Activated naive CD4-positive, alpha-beta T cell treated with anti-CD3 and anti-CD28 coated beads for 36 hours (primary cell): Measurements from ENCODE around the gene GRIK4. TPM values are rescaled to one million over a fixed set of nuclear protein-coding genes. Genes with fewer than 3 reads are reported as not detected.

Experiments used
- CTCF ChIA-PET: fragments of 350-600 bp; sonication (Branson Sonifier 250); formaldehyde crosslinking; loops from one replicate; lab custom pipeline; 2021; ENCODE audit warnings: antibody characterized with exemption; lab: Charles Lee
- DNase-seq: peaks from one replicate; pipeline ENCODE4 v3.0.0-alpha.2; 2020
- H3K27ac Mint-ChIP-seq: one replicate; pipeline ENCODE4 v1.8.0; 2021; ENCODE audit warnings: mild to moderate bottlenecking, mixed read lengths
- H3K27me3 Mint-ChIP-seq: one replicate; pipeline ENCODE4 v1.8.0; 2021; ENCODE audit warnings: low read depth, mixed read lengths
- H3K36me3 Mint-ChIP-seq: one replicate; pipeline ENCODE4 v1.8.0; 2021; ENCODE audit warnings: low read depth, mixed read lengths
- H3K4me1 Mint-ChIP-seq: one replicate; pipeline ENCODE4 v1.8.0; 2021; ENCODE audit warnings: low read depth, mixed read lengths
- H3K4me3 Mint-ChIP-seq: one replicate; pipeline ENCODE4 v1.8.0; 2021; ENCODE audit warnings: mild to moderate bottlenecking, moderate library complexity, mixed read lengths
- H3K9me3 Mint-ChIP-seq: one replicate; pipeline ENCODE4 v1.8.0; 2021; ENCODE audit warnings: mixed read lengths
- intact Hi-C: fragments of 100-400 bp; cut with micrococcal nuclease; formaldehyde crosslinking; loops from one replicate; pipeline ENCODE4 v1.15.1; 2023
- total RNA-seq, 2 experiments: library from RNA; stranded (reverse); gene quantifications; one replicate each; pipeline ENCODE4 v1.2.3, GENCODE V29; 2021

GRIK4 gene
- total RNA-seq, 2 experiments from 2014 or later = not detected

DNA sequence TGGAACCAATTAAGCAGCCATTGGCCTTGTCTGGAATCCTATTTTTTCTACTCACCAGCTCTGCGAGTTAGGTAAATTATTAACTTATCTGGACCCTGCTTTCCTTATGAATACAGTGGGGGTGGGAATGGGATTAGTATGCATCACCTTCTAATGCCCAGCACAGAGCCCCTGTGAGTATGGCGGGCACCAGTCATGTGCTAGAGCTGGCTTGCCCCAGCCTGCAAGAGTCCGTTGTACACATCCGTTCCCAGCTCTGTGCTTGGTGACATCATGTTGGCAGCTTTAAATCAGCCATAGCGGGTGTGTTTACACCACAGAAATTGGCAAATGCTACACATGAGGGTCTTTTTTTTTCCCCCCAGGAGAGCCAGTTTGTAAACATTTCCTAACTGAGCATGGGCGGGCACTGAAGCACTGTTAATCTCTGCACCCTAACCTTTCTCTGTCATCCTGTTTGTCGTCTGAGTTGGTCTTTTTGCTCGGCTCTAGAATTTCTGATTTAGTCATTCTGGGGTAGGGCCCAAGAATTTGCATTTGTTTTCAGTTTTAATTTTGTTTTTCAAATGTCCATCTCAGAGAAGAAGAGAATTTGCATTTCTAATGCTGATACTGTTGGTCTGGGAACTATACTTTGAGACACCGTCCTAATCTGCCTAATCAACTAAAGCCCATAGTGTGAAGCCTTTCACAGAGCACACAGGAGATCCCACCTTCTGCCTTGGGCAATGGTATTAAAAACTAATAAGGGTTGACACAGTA is 382.1 kb downstream of the GRIK4 start:
- intact Hi-C loops = no loop called here
- CTCF ChIA-PET = no interaction called here
- peaks cover 7% of the 10 kb centered on the region for H3K27me3 Mint-ChIP-seq
- no peak for DNase-seq
- H3K27ac Mint-ChIP-seq = no peak overlapping the region
- no peak overlapping the region for H3K4me3 Mint-ChIP-seq
- H3K9me3 Mint-ChIP-seq = no peaks in the 10 kb centered on the region
- no peaks in the 10 kb centered on the region for H3K4me1 Mint-ChIP-seq
- no peaks in the 10 kb centered on the region for H3K36me3 Mint-ChIP-seq

DNA sequence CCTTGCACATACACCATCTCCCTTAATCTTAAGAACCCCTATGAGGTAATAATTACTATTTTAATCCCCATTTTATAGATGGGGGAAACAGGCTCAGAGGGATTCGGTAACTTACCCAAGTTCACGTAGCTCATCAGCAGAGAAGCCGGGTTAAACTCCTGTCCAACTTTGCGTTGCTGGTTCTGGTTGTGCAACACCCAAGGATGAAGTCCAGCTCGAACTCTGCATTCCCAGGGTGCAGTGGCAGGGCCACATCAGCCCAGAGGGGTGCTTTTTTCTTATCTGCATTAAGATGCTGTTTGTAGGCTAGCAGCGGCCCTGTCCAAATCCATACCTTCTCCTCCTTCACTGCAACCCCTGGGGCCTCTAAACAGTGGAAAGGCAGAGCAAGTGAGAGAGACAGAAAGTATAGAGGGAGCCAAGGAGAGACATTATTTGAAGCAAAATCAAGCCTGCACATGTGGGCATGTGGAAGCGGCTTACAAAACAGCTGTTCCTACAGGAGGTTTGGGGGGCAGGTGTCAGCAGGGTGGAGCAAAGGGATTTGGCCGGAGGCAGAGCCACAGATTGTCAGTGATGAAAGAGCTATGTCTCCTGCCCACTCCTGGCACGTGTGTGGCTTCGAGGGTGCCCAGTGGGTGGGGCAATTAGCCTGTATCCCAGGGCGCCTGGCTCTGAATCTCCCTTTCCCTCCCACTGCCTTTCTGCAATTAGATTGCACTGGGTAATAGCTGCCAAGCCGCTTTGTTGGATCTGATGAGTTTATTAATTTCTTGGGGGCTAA is 382.8 kb downstream of the GRIK4 start:
- CTCF ChIA-PET = no interaction called here
- peaks cover 8% of the 10 kb centered on the region for H3K27me3 Mint-ChIP-seq
- intact Hi-C loops = no loop called here
- H3K4me3 Mint-ChIP-seq = no peak overlapping the region
- H3K4me1 Mint-ChIP-seq = no peaks in the 10 kb centered on the region
- no peak overlapping the region for H3K27ac Mint-ChIP-seq
- H3K9me3 Mint-ChIP-seq = no peaks in the 10 kb centered on the region
- DNase-seq = no peak
- no peaks in the 10 kb centered on the region for H3K36me3 Mint-ChIP-seq

DNA sequence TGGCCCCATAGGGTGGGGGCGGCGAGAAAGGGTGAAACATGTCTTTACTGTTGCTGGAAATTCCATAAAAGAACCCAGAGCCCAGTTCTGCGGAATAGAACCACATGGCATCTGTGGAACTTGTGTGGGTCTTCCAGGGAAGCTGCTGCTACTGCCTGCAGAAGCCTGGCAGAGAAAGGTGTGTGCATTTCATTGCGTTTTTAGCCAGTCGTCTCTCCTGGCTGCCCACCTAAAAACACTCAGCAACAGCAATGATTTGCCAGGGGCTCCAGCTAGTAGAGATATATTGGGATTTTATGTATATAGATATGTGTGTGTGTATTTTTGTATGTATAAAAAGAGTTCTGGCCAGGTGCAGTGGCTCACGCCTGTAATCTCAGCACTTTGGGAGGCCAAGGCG is 385.1 kb downstream of the GRIK4 start:
- Mint-ChIP-seq H3K36me3 (no peaks in the 10 kb centered on the region), H3K27ac (no peak overlapping the region), H3K27me3 (peaks cover 7% of the 10 kb centered on the region), H3K4me1 (no peaks in the 10 kb centered on the region), H3K4me3 (no peak overlapping the region), H3K9me3 (no peaks in the 10 kb centered on the region)
- intact Hi-C loops = no loop called here
- DNase-seq = no peak
- CTCF ChIA-PET = no interaction called here

DNA sequence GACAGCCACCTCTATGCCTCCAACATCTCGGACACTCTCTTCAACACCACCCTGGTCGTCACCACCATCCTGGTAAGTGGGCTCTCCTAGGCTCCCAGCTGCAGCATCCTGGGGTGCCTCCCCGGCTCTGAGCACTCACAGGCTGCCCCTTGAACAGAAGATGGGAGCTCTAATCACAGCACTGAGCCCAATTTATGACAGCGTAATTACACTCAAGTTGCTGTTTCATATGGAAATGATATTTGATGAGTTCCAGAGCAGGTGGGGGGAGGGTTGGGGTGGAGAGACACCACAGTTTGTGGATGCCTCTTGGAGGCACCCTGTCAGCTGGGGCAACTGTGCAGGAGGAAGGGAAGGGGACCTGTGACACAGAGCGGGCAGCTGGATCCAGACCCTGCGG is 387.0 kb downstream of the GRIK4 start:
- H3K27me3 Mint-ChIP-seq = peaks cover 7% of the 10 kb centered on the region
- no peaks in the 10 kb centered on the region for H3K4me1 Mint-ChIP-seq
- CTCF ChIA-PET = no interaction called here
- no peak for DNase-seq
- no peaks in the 10 kb centered on the region for H3K9me3 Mint-ChIP-seq
- no peak overlapping the region for H3K27ac Mint-ChIP-seq
- no peak overlapping the region for H3K4me3 Mint-ChIP-seq
- no peaks in the 10 kb centered on the region for H3K36me3 Mint-ChIP-seq
- intact Hi-C loops = no loop called here

DNA sequence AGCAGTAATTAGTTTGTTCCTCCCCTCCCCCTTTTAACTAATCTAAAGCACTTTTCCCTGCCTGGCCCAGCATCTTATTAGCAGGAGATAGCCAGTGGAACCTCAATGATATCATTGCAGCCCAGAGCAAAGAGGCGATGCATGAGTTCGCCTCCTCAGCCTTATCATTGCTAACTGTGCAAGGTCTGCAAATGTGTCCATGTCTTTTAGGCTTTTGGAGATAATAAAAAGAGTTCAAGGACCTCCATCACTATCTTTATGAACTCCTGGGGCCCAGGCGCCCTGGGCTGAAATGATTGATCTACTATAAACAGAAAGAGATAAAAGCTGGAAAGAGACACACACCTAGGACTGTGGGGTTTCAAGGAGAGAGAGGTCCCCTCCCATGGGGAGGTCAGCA is 388.2 kb downstream of the GRIK4 start:
- CTCF ChIA-PET = no interaction called here
- intact Hi-C loops = no loop called here
- no peak for DNase-seq

DNA sequence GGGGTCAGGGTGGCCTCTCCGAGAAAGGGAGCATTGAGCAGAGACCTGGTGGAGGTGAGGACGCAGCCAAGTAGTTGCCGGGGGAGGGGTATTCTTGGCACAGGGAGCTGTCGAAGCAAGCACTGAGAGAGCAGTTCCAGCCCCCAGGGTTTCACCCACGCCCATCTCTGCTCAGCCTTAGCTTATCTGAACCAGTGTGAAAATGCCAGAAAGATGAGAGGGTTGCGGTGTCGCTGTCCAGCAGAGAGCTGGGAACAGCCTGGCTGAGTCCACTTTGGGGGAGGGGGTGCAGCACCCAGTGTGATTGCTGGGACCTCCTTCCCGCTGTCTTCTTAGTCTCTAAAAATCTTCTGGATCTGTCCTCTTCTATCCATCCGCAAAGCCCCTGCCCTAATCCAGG is 389.1 kb downstream of the GRIK4 start:
- Mint-ChIP-seq H3K36me3 (no peaks in the 10 kb centered on the region), H3K27ac (no peak overlapping the region), H3K4me1 (no peaks in the 10 kb centered on the region), H3K27me3 (peaks cover 7% of the 10 kb centered on the region), H3K9me3 (no peaks in the 10 kb centered on the region), H3K4me3 (no peak overlapping the region)
- CTCF ChIA-PET = no interaction called here
- DNase-seq = no peak
- intact Hi-C loops = no loop called here

More for the DNA sequence above, 388.2 kb downstream of the GRIK4 start:
- no peaks in the 10 kb centered on the region for H3K9me3 Mint-ChIP-seq
- H3K4me1 Mint-ChIP-seq = no peaks in the 10 kb centered on the region
- no peaks in the 10 kb centered on the region for H3K36me3 Mint-ChIP-seq
- H3K27ac Mint-ChIP-seq = no peak overlapping the region
- H3K27me3 Mint-ChIP-seq = peaks cover 7% of the 10 kb centered on the region
- no peak overlapping the region for H3K4me3 Mint-ChIP-seq

DNA sequence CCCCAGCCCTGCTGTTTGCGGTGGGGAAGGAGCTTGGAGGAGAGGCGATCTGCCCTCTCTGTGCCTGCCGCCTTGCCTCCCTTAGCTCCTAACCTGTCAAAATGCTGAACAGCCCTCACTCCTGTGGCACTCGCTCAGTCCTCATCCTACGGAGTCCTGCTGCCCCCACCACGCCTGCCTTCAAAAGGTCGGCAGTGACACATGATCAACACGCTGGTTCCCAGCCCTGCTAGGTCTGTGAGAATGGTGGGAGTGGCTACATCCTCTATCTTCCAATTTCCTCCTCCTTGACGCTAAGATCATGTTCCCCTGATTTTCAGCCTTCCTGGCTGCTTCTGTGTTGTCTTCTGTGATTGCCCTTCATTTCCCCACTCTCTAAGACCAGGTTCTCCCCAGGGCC is 392.1 kb downstream of the GRIK4 start:
- intact Hi-C loops = no loop called here
- Mint-ChIP-seq H3K4me3 (no peak overlapping the region), H3K4me1 (no peaks in the 10 kb centered on the region), H3K36me3 (no peaks in the 10 kb centered on the region), H3K9me3 (no peaks in the 10 kb centered on the region), H3K27me3 (peaks cover 2% of the 10 kb centered on the region), H3K27ac (no peak overlapping the region)
- DNase-seq = no peak
- CTCF ChIA-PET = no interaction called here

DNA sequence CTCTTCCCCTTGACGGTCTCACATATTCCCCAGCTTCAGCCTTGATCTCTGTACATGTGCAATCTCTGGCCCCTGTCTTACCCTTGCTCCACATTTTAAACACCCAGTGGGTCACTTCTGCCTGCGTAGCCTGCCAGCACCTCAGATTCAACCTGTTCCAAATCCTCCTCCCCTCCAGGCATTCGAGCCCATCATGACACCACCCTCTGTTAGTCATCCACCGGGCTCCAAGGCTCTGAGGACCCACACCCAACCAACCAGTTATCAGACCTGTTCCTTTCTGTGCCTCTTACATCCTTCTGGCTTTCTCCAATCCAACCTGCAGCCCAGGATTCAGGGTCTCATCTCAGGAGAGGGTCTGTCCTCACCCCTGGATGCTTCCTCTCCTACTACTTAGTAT is 392.6 kb downstream of the GRIK4 start:
- CTCF ChIA-PET = no interaction called here
- H3K4me3 Mint-ChIP-seq = no peak overlapping the region
- H3K4me1 Mint-ChIP-seq = no peaks in the 10 kb centered on the region
- H3K27me3 Mint-ChIP-seq = peaks cover 2% of the 10 kb centered on the region
- DNase-seq = no peak
- H3K36me3 Mint-ChIP-seq = no peaks in the 10 kb centered on the region
- intact Hi-C loops = no loop called here
- no peaks in the 10 kb centered on the region for H3K9me3 Mint-ChIP-seq
- no peak overlapping the region for H3K27ac Mint-ChIP-seq

DNA sequence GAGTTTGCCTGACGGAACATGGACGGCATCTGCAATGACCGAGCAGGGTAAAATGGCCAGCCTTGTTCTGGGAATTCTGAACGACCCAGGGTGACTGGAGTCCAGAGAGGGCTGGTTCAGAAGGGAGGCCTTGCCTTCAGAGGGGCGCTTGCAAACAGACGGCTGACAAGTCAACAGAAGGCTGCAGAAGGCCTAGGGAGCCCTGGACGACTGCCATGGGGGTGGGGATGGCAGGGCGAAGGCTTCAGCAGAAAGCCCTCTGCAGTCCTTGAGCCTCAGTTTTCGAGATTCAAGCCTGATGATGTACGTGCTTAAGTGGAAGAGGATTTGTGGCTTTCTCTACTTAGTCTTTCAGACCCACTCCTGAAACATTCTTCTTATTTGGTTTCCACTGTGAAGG is 395.2 kb downstream of the GRIK4 start:
- intact Hi-C loops = no loop called here
- Mint-ChIP-seq H3K4me3 (no peak overlapping the region), H3K27me3 (peaks cover 4% of the 10 kb centered on the region), H3K9me3 (no peaks in the 10 kb centered on the region), H3K36me3 (no peaks in the 10 kb centered on the region), H3K27ac (no peak overlapping the region), H3K4me1 (no peaks in the 10 kb centered on the region)
- CTCF ChIA-PET = interaction anchor here (1.0 kb wide), 1 partner anchor 70 kb away, joined by 3 read pairs; no protein-coding TSS in a partner anchor
- DNase-seq = no peak

DNA sequence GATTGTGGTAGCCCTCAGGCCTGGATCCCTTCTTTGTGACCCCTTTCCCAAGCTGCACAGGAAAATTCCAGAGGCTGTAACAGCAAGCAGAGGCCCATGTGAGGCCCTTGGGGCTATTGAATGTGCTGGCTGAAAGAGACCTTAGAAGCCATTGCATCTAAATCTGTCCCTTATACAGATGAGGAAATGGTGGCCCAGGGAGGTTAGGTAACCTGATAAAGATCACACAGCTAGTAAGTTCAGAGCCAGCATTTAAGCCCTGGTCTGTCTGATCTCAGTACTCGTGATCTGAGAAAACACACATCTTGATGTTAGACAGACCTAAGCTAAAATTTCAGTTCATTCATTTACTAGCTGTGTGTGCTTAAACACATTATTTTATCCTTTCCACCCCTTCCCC is 396.4 kb downstream of the GRIK4 start:
- H3K4me1 Mint-ChIP-seq = no peaks in the 10 kb centered on the region
- peaks cover 7% of the 10 kb centered on the region for H3K27me3 Mint-ChIP-seq
- CTCF ChIA-PET = interaction anchor here (0.9 kb wide), 1 partner anchor 21 kb away, joined by 3 read pairs; no protein-coding TSS in a partner anchor
- intact Hi-C loops = no loop called here
- H3K36me3 Mint-ChIP-seq = no peaks in the 10 kb centered on the region
- no peak for DNase-seq
- no peak overlapping the region for H3K27ac Mint-ChIP-seq
- H3K9me3 Mint-ChIP-seq = no peaks in the 10 kb centered on the region
- H3K4me3 Mint-ChIP-seq = no peak overlapping the region

DNA sequence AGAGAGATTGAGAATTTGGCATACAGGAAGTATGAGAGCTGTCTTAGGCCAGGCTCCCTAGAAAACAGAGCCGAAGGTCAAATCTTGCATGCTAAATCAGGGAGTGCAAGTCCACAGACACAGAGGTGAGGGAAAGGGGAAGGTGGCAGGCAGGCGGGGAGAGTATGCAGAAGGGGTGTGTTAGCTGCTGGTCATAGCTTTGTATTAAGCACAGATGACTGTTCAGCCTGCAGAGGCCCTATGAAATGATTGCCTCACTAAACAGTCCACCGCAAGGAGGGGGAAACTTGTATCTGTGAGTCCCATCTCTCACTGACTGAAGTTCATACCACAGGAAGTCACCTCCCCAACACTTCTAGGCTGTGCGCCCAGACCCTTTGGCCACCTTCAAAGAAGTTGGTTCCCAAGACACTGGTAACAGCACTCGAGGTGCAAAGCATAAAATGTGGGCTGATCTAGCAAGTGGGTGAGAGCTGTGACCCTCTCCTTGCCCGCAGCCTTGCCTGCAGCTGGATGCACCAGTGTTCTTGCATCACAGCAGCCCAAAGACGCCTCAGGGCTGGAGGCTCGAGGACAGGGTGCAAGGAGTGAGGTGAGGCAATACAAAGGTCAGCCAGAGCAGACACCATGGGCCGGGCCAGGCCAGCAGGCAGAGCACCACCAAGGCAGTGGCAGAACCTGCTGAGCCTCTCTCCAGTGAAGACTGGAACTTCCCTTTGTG is 397.1 kb downstream of the GRIK4 start:
- Mint-ChIP-seq H3K27me3 (peaks cover 7% of the 10 kb centered on the region), H3K4me1 (no peaks in the 10 kb centered on the region), H3K4me3 (no peak overlapping the region), H3K36me3 (no peaks in the 10 kb centered on the region), H3K9me3 (no peaks in the 10 kb centered on the region), H3K27ac (no peak overlapping the region)
- CTCF ChIA-PET = interaction anchor here (0.9 kb wide), 1 partner anchor 20 kb away, joined by 3 read pairs; no protein-coding TSS in a partner anchor
- no peak for DNase-seq
- intact Hi-C loops = no loop called here

DNA sequence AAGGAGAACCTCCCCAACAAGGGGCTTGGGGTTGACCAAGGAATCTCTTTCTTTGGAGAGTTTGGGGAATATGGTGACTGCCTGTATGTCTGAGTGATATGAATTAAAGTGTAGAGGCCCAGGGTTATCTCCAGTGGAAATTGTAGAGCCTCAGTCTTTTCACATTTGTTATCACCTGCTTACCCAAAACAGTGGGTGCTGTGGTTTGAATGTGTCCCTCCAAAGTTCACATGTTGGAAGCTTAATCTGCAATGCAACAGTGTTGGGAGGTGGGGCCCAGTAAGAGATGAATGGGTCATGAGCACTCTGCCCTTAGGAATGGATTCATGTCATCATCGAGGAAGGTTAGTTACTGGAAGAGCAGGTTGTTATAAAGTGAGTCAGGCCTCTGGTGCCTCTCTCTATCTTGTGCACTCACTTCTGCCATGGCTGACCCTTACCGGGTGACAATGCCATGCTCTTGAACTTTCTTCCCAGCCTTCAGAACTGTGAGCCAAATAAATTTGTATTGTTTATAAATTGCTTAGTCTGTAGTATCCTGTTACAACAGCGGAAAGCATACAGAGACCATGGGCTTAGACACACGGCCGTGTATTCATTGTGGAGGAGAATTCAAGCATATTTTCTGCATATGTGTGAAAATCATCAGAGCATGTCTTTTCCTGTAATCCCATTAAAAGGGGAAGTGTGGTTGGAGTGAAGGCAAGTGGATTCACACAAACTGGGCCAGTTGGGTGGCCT is 398.3 kb downstream of the GRIK4 start:
- peaks cover 7% of the 10 kb centered on the region for H3K27me3 Mint-ChIP-seq
- no peaks in the 10 kb centered on the region for H3K36me3 Mint-ChIP-seq
- no peak overlapping the region for H3K4me3 Mint-ChIP-seq
- DNase-seq = no peak
- CTCF ChIA-PET = no interaction called here
- H3K4me1 Mint-ChIP-seq = no peaks in the 10 kb centered on the region
- intact Hi-C loops = no loop called here
- no peaks in the 10 kb centered on the region for H3K9me3 Mint-ChIP-seq
- H3K27ac Mint-ChIP-seq = no peak overlapping the region
